Nephron (organoid): ENCODE data around the gene ZG16.

Source experiments
- H3K27ac Mint-ChIP-seq, 3 experiments: 2 replicates each; pipeline ENCODE4 v1.8.0; 2020; ENCODE audit warnings: mixed read lengths in 3 of 3, mild to moderate bottlenecking in 2 of 3, moderate library complexity in 1 of 3
- H3K27me3 Mint-ChIP-seq: 2 replicates; pipeline ENCODE4 v1.8.0; 2021; ENCODE audit warnings: low read depth, mild to moderate bottlenecking, moderate library complexity, mixed read lengths
- H3K36me3 Mint-ChIP-seq: 2 replicates; pipeline ENCODE4 v1.8.0; 2020; ENCODE audit warnings: low read depth, mixed read lengths
- H3K4me1 Mint-ChIP-seq: 2 replicates; pipeline ENCODE4 v1.8.0; 2020; ENCODE audit warnings: mixed read lengths
- H3K4me3 Mint-ChIP-seq, 3 experiments: 2 replicates each; pipeline ENCODE4 v1.8.0; 2020; ENCODE audit warnings: mild to moderate bottlenecking in 3 of 3, mixed read lengths in 3 of 3, moderate library complexity in 2 of 3
- H3K9me3 Mint-ChIP-seq: 2 replicates; pipeline ENCODE4 v1.8.0; 2020; ENCODE audit warnings: mixed read lengths
- CTCF ChIP-seq, 3 experiments: fragments of 200-600 bp; sonication (generic); IDR thresholded peaks; one replicate each; pipeline ENCODE4 v1.5.0; 2021; ENCODE audit warnings: antibody characterized with exemption in 3 of 3; ENCODE audit not compliant: unreplicated experiment in 3 of 3

ZG16 gene

GRCh38 chr16:29831490-29831889, 53.4 kb downstream of the ZG16 start:
- Mint-ChIP-seq H3K27ac (no peak overlapping the region), H3K36me3 (no peaks in the 10 kb centered on the region), H3K27me3 (no peaks in the 10 kb centered on the region), H3K4me3 (no peak overlapping the region), H3K4me1 (peaks cover 6% of the 10 kb centered on the region), H3K9me3 (no peaks in the 10 kb centered on the region)
- TF ChIP-seq CTCF (IDR thresholded peaks at IDR 0.05; ENCODE audit: unreplicated experiment in 3 of 3): no peak
